ENCODE results near the gene PTPRN2.

The PTPRN2 gene

DNA sequence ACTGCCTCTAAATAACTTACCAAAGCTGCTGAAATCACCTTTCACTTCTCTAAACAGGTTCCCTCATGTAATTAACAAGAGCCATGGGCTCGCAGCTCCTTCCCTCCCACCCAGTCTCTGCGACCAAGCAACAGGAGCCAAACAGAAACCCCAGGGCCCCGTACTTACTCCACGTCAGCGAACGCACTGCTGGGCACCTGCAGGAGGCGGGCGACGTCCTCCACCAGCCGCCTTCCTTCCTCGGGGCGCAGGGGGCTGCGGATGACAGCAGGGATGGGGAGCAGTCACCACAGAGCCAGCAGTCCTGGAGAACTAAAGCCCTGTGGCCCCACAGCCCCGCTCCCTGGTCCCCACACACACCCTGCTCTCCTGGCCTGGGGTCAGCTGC lies 477.0 kb downstream of the PTPRN2 start:
- no peak for DNase-seq

DNA sequence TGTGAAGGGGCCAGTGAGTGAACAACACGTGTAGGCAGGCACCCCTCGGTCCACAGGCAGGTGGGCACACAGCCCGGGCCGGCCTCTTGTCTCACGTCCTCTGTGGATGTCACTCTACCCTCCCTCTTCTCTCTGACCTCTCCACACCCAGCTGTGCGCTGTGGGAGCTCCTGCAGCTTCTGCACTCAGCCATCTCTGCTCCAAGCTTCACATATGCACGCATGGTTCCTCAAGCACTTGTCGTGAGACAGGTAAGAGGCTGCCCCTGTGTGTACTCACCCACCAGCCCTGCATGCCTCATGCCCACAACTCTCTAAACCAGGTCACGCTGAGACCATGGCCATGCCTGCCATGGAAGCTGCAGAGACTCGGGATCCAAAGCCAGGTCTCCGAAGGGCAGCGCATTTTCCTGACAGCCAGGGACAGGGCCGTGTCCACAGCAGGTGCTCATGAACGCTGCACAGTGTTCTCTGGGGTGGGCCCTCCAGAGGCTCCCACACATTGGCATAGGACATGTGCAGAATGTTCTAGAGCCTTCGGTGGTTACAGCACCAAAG lies 477.5 kb downstream of the PTPRN2 start:
- DNase-seq, result no peak

DNA sequence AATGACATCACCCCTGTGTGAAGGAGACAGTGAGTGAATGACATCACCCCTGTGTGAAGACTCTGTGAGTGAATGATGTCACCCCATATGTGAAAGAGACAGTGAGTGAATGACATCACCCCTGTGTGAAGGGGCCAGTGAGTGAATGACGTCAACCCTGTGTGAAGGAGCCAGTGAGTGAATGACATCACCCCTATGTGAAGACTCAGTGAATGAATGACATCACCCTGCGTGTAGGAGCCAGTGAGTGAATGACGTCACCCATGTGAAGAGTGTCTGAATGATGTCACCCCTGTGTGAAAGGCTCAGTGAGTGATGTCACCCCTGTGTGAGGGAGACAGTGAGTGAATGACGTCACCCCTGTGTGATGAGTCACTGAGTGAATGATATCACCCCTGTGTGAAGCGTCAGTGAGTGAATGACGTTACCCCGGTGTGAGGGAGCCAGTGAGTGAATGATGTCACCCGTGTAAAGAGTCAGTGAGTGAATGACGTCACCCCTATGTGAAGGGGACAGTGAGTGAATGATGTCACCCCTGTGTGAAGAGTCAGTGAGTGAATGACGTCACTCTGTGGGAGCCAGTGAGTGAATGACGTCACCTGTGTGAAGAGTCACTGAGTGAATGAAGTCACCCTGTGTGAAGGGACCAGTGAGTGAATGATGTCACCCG lies 478.1 kb downstream of the PTPRN2 start:
- DNase-seq, result no peak

DNA sequence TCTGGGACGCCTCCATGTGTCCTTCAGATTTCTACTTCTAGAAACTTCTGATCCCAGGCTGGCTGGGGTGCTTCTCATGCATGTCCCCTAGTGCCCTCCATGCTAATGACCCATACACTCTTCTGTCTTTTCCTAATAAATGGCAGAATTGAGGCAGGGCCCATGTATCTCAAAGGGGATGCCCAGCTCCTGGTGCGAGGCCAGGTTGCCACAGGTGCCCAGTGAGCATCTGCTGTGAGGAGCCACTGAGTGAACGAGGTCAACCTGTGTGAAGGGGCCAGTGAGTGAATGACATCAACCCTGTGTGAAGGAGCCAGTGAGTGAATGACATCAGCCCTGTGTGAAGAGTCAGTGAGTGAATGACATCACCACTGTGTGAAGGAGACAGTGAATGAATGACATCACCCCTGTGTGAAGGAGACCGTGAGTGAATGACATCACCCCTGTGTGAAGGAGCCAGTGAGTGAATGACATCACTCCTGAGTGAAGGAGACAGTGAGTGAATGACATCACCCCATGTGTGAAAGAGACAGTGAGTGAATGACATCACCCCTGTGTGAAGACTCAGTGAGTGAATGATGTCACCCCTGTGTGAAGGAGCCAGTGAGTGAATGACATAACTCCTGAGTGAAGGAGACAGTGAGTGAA lies 478.9 kb downstream of the PTPRN2 start:
- no peak for DNase-seq

DNA sequence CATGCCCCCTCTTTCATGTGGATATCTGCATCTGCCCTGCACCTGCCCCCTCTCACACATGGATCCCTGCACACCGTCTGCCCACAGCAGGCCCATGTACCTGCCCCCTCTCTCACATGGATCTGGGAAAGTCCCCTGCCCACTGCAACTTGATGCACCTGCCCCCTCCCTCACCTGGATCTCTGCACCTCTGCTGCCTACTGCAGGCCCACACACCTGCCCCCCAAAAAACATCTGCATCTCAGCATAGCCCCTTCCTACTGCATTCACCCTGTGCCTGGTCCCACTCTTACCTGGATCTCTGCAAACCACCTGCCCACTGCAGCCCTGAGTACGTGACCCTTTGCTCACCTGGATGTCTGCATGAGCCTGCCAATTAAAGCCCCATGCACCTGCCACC lies 479.8 kb downstream of the PTPRN2 start:
- no peak for DNase-seq

DNA sequence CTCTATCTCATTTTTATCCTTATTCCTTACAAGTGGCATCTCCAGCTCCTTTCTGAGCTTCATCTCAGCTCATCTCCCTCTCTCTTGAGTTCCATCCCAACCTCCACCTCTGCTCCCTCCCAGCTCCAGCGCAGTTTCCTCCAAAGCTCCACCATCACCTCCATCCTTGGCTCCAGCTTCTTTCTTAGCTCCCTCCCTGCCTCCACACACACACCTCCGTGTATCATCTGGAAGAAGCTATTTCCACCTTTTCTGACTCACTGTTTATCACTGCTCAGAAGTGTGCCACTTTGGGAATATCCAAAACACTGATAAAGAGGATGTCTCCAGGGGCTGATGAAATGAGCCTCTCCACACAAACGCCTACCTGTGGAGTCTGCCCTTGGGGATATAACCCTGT lies 481.4 kb downstream of the PTPRN2 start:
- DNase-seq, result no peak

DNA sequence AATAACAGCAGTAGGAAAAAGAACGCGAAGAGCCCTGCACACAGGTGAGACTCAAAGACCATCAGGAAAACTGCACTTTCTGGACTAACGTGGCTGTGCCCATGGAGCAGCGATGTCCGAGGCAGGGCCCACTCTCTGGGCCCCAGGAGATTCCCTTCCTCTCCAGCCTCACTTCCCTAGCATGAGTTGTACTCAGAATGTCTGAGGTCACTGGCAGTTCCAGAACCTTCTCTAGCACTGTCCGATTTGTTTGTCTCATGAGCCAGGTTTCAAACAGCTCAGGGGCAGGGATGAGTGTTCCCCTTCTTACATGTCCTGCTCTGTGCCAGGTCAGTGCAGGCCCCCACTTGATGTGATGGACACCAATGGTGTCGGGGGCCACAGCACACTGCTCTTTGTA lies 484.2 kb downstream of the PTPRN2 start:
- DNase-seq, result no peak

DNA sequence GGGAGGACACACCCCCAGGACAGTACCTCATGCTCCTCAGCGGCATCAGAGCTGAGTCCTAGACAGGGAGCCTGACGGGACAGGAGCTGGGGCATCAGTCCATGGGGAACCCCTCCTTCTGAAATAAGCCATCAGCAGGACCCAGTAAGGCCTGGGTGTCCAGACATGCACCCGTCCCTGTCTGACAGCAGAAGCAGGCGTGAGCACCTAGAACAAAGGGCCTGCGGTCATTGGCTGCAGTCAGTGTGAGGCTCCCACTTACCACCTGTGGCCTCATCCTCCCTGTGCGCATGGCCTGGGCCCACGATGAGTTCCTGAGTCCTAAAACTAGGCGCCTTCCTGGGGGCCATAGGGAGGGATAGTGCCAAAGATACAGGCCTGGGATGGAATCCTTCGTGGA lies 484.7 kb downstream of the PTPRN2 start:
- no peak for DNase-seq

DNA sequence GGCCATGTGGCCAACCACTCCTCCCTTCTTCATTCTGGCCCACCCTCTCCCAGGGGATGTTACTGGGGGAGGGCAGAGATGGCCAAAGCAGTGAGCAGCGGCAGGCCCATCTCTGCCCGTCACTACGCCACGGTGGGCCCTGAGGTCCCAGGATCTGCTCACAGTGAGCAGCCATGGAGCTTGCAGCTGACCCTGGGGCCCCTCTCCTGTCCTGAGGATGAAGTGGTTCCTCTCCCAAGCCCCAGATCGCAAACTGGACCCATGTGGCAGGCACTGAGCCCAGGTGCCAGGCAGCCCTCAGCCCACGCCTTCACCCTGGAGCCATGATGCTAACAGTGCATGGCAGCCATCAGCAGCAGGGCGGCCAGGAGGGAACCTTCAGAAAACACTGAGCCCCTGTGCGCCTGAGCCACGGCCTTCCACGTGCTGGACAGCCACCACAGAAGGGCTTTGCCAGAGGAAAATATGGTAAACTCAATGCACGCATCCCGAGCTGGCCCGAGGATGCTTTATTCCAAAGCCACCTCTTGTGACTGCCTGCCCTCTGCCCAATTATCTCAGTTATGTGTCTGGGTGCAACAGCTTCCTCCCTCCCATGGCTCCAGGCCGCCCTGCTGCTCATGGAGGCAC lies 485.7 kb downstream of the PTPRN2 start:
- DNase-seq, result no peak

DNA sequence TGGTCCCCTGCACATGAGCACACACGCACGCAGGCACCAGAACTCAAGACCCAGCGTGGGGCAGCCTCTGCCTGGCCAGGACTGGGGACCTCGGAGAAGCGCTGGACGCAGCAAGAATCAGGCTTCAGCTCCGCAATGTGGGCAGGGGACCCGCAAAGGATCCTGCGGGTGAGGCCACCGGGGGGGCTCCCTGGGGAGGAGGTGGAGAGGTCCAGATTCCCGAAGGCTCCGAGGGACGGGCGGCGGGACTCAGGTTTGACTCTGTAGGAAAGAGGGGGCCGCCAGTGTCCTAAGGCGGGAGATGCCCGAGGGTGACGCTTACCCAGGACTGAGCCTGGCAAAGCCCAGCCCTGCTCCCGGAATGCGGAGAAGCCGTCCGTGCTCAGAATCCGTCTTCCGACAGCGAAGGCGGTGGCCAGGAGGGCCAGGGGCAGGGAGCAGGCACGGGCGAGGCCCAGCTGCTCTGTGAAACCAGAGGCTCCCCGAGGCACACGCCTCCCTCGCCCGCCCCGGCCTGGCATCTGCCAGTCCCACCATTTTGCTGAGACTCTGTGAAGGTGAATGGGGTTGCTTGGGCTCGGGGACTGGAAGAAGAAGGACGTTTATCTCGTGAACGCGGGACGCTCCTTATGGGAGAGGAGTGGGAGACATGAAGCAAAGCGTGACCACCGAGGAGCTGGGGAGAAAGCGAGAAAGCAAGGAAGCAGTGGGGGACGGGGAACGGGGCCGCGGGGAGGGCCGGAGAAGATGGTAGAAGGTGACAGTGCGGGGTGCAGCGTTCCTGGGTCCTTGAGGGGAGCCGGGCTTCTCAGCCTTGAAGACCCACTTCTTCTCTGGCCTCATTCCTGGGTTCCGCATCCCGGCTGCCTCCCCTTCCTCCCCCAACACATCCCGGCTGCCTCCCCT lies 489.2 kb downstream of the PTPRN2 start:
- DNase-seq, result no peak

DNA sequence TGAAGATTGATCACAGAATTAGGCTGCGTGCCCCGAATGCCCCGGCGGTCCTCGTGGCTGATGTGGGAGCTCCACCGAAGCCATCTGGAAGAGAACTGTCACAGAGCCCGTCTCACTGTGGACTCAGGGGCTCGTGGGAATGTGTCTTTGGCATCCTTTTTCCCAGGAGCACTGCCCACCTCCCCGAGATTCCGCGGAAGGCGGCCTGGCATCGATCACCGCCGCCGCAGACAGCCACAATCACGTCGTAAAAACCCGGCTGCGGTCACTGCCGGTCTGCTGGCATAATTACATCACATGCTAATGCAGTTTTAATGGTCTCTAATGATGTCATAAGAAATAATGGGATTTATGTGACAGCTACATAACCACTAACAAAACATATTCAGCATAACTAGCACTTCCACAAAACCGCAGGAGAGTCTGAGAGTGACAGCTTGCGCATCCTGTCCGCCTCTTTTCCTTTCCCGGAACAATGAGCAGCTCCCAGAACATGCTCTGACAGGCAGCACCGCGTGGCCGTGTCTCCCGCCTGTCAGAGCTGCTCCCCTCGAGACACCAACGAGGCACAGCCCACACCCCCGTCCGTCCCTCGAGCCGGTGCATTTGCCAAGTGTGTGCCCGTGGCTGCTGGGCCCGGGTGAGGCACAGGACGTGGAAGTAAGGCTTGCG lies 490.0 kb downstream of the PTPRN2 start:
- no peak for DNase-seq

DNA sequence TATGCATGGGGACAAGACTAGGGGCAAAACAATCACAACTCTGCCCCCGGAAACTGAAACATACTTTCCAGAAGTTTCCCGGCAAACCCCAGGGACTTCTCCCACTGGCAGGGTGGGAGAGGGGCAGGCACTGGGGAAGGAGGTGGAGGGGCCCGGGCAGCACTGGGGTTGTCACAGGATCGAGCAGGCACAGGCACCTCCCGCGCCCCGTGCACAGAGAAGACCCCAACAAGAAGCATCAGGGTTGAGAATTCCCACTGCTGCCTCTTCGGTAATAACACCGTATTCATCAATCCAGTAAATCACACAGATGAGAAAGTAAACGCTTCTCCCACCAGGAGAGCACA lies 490.5 kb downstream of the PTPRN2 start:
- DNase-seq, result no peak

DNA sequence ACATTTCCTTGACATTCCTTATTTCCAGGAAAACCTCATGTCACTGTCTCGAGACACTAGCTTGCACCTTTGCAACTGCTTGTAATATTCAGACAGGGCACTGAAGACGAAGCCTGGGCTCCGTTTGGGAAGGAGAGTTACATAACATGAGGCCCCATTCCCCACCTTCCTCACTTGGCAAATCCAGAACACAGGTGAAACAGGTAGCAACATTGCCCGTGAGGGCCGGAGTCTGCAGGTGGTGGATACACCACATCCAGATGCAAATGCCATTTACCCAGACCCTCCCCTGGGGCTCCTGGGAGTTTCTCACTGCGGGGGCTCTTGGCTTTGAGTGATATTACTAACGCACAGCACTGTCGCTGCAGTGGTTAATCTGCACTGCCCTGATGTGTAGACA lies 491.0 kb downstream of the PTPRN2 start:
- no peak for DNase-seq

DNA sequence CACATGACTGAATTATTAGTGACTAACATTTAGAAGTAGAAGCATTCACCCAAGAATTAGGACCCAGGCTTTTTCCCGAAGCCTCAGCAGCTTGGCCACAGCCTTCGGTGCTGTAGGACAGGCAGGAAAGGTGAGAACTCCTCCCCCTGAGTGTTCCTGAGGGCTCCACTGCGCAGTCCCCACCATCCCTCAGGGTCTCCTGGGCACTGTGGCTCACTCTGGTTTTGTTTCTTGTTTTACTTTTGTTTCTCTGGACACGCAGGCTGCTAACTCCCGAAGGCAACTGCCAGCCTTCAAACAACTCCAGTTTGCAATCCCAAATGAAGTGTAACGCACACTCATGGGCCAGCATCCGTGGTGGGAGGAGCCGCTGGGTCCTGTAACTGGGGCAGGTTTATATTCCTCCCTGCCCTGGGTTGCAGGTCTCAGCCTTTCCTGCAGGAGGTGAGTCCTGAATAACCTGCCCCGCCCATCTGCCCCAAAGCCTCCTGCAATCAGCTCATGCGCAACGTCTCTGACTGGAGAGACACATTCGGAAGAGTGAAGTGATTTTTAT lies 492.9 kb downstream of the PTPRN2 start:
- DNase-seq, result no peak

DNA sequence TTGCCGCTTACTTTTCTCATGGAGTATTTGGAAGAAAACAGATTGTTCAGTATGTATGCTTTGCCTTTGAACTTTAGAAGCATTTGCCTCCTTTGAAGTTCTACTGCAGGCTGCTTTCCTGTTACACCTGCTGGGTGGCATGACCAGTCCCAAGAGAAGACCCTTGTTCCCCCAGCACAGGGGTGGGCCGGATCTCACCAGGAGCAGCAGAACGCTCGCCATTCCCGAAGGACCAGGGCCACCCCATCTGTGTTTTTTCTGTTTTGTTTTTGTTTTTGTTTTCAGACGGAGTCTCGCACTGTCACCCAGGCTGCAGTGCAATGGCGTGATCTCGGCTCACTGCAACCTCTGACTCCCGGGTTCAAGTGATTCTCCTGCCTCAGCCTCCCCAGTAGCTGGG lies 493.6 kb downstream of the PTPRN2 start:
- no peak for DNase-seq

DNA sequence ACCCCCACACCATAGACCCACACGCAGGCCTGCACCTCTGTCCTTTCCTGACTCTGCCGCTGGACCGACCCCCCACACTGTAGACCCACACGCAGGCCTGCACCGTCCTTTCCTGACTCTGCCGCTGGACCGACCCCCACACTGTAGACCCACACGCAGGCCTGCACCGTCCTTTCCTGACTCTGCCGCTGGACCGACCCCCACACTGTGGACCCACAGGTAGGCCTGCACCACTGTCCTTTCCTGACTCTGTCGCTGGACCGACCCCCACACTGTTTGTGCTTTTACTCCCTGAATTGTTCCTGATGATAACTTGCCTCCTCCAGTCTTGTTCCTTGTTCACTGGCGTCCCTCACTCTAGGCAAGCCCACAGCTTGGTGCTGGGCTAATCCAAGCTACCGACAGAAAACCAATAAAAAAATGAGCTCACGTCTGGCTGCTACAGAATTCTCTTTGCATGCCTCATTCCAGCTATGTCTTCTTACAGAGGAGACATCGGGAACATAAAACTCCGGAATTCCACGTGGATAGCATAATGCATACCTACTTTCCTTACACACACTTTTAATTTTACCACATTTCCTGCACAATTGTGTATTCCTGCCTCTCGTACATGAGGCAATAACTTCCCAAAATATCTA lies 494.3 kb downstream of the PTPRN2 start:
- no peak for DNase-seq

DNA sequence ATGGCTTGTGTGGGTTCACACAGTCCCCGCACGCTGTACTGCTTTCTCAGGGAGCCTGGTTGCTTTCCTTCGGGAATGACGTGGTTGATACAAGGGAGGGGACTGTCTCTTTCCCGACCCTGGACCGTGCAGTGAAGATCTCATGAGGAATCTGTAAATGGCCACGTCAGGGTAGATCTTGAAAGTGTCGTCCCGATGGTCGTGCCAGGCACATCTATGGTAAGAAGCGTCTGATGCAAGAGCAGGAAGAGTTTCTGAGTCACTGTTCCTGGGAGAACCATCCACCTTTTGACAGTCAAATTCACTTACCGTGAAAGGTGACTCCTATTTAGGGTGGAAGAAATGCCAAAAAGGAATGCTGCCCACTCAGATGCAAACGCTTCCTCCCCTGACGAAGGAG lies 500.4 kb downstream of the PTPRN2 start:
- no peak for DNase-seq

DNA sequence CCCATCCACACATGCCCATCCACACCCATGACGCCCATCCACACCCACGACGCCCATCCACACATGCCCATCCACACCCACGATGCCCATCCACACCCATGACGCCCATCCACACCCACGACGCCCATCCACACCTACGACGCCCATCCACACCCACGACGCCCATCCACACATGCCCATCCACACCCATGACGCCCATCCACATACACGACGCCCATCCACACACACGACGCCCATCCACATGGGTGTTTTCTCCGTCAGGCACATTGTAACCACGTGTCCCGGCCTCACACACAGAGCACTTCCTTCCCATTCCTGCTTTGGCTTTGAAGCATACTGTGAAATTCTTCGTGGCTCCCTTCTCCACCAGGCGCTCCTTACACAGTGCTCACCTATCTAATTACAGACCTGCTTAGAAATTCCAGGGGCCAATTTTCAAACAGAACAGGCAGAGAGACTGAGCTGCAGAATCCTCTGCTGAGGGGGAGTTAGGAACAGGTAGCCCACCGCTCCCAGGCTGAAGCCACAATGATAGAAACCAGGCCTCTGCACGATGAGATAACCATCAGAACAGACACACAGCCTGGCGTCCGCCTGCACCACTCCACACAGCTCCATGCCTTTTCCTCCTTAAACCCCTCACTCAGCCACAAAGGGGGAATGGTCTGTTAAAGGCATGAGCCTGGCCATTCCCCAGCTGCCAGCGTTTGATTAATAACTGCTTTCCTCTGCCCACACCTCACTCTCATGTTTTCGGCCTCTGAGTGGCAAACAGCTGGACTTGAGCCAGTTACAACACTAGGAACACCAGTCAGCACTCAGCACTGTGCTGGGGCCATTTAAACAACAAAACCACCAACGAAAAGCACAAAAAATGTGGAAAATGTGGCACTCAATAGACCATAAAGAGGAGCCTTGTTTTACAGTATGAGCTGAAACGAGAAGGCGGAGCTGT lies 501.6 kb downstream of the PTPRN2 start:
- no peak for DNase-seq

DNA sequence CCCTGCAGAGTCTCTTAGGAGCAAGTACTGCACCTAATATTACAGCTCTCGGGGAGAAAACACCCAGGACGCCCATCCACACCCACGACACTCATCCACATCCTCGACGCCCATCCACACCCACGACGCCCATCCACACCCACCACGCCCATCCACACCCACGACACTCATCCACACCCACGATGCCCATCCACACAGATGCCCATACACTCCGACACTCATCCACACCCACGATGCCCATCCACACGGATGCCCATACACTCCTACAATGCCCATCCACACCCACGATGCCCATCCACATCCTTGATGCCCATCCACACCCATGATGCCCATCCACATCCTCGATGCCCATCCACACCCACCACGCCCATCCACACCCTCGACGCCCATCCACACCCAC lies 503.1 kb downstream of the PTPRN2 start:
- no peak for DNase-seq
